Cerebellar cortex (tissue), 1 donor: ENCODE measurements around the gene ZDHHC16.
"Not testable (repeated sequence)": the region's sequence is repeated elsewhere in the genome, so short reads cannot be mapped to it uniquely, and the experiment has no call there.

ENCODE experiments used
- DNase-seq: peaks from one replicate; pipeline ENCODE4 v3.0.0-alpha.2; 2015; ENCODE audit warnings: low spot score

ZDHHC16 gene

DNA sequence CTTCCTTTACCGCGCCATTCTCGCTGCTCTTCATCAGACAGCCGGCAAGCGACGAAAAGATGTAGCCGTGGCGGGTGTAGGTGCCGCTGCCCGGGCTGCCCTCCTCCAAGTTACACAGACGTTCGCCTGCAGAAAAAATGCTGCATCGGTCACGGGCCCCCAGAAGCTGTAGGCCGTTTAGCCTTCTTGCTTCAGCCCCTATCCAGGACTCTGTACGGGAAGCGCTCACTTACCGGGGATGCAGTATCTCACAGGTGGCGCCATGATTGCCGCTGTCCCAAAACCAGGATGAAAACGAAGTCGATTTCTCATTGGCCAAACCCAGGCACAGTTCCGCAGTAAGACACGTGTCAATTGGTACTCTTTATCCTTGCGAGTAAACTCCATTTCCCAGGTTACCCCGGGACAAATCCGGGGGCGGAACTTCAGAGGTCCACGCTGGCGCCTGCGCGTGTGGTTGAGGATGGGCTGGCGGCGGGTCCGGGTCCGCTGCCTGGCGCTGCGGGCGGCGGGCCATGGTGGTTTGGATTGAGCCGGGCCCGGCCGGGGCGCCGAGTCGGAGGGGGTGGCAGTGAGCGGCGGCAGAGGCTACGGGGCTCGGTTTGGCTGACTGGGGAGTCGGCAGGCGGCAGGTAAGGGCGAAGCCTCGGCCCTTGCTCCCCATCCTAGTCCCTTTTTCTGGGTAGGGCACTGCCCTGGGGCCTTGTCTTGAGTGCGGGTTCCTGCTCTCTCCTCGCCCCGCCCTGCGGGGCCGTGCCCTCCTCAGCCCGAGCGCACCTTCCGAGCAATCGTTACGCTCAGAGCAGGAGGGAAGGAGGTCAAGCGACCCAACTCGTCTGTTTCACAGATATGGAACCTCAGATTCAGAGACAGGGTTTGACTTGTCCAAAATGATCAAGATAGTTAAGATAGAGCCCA, at the start of gene ZDHHC16, which contains the start of gene EXOSC1:
Gene ZDHHC16 (plus strand): TSS at position 454 of the 918 bp plus-strand sequence. CDS start 5,501 bp downstream, outside the sequence.
Gene EXOSC1 (minus strand): TSS at position 285 of the 918 bp plus-strand sequence. CDS start 21 bp downstream, at position 264.
- DNase-seq: peak; percentile 98

- DNase-seq: no peak
Measured at GRCh38 chr10:97399843-97400545, 46.0 kb upstream of the ZDHHC16 start.

DNA sequence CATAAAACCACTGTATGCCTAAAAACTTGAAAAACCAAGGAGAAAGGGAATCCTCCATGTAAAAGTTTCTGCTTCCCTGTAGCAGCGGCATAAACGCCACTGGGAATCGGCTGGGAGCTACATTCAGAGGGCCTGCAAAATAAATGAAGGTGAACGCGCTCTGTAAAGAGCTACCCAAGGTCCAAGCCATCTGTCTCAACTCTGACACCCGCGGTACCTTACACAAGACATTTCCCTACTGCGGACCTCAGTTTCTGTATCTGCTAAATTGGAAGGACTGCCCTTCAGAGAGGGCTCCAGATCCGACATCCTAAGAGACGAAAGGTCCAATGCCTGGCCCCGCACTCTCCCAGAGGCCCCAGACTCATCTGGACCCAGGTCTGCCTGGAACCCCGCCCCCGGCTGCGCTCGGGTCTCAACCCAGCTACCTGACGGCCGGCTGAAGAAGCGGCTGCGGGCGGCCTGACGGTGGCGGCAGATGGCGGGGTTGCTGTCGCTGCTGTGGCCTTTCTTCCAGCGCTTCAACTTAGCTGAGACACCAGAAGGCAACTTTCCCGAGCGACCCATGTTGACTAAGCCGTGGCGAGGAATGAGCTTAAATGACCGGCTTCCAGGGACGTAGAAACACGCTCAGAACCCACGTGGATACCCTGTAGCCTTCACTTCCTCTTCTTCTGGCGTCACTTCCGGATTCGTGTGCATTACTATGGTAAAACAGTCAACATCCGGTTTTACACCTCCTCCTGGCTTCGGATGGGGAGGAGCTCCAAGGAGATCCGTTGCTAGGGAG, 45.1 kb upstream of the ZDHHC16 start, which contains the start of gene RRP12:
Gene RRP12 (minus strand): TSS at position 676 of the 790 bp plus-strand sequence. CDS start 109 bp downstream, at position 567.
- DNase-seq: peak; percentile 100

DNA sequence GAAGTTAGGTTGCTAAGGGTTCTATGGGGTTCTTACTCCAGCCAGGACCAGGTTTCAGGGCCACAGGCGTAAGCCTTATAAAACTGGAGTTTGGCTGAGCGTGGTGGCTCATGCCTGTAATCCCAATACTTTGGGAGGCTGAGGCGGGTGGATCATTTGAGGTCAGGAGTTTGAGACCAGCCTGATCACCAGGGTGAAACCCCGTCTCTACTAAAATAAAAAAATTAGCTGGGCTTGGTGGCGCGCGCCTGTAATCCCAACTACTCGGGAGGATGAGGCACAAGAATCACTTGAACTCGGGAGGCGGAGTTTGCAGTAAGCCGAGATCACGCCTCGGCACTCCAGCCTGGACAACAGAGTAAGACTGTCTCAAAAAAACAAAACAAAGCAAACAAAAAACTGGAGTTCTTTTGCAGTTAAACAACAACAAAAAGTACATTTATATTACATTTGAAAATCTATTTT, 44.5 kb upstream of the ZDHHC16 start:
- DNase-seq: no peak

DNA sequence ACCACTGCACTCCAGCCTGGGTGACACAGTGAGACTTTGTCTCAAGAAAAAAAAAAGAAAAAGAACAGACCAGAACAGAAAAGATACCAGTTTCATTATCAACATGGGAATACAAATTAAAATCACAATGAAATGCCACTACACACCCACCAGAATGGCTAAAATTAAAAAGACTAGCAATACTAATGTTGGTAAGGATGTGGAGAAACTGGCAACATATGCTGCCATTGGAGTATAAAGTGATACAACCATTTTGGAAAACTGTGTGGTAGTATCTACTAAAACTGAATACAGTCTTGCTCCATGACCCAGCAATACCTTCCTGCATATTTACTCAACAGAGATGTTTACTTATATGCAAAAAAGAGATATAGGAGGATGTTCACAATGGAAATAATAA, 41.9 kb upstream of the ZDHHC16 start:
- no peak for DNase-seq

GRCh38 chr10:97406064-97406463, 39.9 kb upstream of the ZDHHC16 start:
- DNase-seq: no peak

GRCh38 chr10:97406483-97406882, 39.5 kb upstream of the ZDHHC16 start:
- DNase-seq: not testable (repeated sequence)

DNA sequence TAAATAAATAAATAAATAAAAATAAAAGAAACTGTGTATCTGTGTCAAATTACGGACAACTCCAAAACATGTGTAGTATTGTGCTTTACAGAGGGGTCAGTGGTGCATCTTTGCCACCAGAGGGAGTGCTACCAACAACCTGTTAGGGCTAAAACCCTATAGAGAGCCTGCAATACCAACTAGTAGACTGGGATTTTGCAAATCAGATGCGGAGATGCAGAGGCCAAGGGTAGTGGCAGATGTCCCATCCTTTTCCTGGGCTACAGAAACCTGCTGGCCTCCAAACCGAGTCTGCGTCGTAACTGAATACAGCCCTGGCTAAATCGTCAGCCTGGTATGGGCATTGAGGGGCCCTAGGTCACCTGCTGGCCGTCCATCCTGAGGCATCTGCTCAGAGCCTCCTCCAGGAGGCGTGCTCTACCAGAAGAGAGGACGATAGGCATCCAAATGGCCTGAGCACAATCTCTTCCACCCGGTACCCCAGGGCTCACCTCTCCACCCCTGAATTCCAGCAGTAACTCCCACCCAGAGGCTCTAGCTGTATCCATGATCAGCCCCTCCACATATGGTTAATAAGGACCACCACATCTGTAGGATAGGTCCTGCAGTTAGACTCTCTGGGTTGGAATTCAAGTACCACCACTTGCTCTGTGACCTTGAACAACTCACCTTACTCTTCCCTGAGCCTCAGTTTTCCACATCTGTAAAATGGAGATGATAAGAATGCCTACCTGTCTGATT, 38.6 kb upstream of the ZDHHC16 start:
- peak; percentile 88 for DNase-seq

GRCh38 chr10:97407952-97408248, 38.1 kb upstream of the ZDHHC16 start:
- no peak for DNase-seq

DNA sequence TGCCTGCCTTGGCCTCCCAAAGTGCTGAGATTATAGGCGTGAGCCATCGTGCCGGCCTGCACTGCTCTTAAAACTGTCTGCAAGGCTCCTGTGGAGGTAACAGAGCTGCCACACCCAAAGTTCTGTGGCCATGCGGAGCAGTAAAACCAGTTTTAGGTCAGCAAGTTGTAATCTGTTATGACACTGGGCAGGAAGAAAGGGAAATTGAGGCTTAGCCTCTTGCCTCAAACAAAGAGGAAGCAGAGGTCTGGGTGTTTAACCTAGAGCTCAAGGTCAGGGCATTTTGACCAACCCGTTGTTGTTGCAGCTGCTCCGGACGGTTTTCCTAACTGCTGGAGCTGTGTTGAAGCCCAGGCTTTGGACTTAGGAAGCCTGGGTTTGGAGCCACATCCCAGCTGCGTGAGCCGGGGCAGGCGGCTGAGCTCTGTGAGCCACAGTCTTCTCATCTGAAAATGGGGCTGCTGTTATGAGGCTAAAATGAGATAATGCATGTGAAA, 37.4 kb upstream of the ZDHHC16 start:
- no peak for DNase-seq

DNA sequence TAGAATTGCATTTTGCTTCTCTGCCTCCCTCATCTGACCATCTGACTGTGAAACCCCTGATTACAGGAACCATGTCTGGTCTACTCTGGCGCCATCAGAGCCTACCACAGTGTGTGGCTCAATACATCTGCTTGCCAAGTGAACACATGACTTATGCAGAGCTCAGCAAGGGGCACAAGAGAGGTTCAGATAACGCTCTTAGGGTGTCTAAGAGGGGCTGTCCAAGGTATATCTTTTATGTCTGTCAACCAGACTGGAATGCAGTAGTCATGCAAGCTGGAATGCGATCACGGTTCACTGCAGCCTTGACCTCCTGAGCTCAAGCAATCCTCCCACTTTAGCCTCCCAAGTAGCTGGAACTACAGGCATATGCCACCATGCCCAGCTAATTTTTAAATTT, 34.6 kb upstream of the ZDHHC16 start:
- no peak for DNase-seq

DNA sequence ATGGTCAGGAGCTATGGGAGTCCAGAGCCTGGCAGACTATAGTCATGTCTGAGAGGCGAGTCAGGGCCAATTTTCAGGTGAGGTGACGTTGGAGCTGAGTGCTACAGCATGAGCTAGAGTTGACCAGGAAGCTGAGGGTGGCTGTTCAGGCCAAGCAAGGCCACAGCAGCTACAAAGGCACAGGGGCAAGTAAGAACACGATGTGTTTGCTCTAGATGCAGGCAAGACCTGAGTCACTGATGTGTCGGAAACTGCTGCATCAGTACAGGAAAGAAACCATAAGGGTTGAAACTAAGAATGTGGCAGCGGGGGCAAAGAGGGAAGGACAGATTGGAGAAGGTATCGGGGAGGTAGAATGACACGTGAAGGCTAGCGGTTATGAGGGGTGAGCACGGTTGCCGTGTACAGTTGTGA, 33.1 kb upstream of the ZDHHC16 start:
- no peak for DNase-seq

DNA sequence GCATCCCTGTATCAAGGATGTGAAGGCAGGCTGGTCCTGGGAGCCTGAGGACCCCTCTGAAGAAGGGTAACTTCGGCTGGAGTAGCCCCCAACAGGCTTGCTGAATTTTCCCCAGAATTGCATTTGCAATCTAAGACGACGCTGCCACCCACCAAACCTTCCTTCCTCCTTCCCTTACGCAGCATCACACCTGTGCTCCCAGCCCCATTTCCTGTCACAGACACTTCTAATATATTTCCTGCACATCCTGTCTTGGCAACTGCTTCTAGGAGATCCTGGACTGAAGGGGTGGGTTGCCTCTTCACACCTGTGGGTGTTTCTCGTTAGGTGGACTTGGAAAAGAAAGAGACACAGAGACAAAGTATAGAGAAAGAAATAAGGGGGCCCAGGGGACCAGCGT, 29.4 kb upstream of the ZDHHC16 start:
- no peak for DNase-seq

DNA sequence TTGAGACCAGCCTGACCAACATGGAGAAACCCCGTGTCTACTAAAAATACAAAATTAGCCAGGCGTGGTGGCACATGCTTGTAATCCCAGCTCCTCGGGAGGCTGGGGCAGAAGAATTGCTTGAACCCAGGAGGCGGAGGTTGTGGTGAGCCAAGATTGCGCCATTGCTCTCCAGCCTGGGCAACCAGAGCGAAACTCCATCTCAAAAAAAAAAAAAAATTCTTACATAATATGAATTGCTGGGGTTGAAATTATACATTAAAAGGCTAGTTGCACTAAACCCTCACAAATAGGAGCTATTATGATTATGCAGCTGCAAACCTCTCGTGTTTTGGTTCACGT, 22.2 kb upstream of the ZDHHC16 start:
- DNase-seq: not testable (repeated sequence)

DNA sequence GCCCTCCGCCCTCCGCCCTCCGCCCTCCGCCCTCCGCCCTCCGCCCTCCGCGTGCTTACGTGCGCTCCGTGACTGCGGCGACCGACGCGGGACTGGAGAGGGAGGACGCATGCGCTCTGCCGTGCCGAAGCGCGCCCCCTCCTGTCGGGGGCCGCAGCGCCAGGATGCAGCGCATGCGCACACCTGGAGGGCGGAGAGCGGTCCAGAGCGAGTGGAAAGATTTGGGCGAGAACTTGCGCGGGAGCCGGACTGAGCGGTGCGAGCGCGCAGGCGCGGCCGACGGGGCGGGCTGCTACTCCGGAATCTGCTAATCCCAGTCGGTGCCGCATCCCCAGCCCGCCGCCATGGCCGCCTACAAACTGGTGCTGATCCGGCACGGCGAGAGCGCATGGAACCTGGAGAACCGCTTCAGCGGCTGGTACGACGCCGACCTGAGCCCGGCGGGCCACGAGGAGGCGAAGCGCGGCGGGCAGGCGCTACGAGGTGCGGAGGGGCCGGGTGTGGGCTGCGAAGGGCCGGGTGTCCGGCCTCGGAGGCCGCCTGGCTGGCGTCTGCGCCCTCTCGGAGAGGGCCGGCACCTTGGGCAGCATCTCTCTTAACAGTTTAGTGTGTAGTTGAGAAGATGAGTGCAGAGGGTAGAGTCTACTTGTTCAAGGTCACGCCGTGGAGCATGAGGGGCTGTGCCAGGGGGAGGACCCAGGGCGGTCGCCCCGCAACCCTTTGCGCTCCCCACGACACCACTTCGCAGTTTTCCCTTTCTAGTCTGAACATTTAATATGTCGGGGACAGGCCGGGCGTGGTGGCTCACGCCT, 19.8 kb upstream of the ZDHHC16 start, which contains the start of gene PGAM1:
Gene PGAM1 (plus strand): TSS at position 228 of the 812 bp plus-strand sequence. CDS start 117 bp downstream, at position 345.
- DNase-seq: peak; percentile 93

- DNase-seq: no peak
Measured at GRCh38 chr10:97426776-97427570, 19.0 kb upstream of the ZDHHC16 start.

DNA sequence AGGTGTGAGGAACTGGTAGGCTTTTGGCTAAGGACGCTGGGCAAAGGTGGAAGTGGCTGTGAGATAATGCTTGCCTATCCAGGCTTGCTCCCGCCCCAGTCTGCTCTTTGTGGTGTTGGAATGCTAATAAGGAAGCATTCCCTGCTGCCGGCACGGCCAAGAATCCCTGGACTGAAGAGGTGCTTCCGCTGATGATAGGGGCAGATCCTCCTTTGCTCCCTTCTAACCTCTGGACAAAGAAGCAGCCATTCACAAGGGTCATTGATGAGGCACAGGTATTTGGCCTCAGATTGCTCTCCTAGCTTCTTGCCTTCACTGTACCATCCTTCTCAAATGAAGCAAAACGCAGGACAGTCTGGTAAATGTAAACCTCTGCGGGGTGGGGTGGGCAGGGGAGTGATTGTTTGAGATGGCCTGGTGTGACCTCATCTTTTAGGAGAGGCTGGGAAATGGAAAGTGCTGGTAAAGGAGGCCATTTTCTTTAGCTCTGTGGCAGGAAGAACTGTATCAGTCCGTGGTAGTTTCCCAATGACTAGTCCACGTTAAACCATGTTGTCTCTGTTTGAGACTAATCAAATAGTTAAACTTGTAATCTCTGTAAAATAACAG, 18.3 kb upstream of the ZDHHC16 start:
- no peak for DNase-seq

DNA sequence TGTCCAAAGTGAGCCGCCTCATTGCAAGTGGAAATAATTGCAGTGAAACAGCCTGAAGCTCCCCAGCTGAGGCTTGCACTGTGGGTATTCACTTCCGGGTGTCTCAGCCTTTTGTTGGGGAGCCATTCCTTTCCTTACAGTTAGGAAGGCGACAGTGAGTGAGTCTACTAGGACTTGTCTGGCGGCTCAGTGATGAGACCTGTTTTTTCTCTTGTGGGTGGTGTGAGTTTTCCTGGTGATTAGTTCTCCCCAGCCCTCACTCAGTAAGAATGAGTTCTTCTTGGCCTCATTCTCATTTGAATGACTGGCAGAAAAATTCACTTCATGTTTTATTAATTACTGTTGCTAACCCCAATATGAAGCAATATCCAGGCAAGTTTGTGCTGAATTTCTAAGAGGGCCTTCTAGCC, 17.4 kb upstream of the ZDHHC16 start:
- no peak for DNase-seq

DNA sequence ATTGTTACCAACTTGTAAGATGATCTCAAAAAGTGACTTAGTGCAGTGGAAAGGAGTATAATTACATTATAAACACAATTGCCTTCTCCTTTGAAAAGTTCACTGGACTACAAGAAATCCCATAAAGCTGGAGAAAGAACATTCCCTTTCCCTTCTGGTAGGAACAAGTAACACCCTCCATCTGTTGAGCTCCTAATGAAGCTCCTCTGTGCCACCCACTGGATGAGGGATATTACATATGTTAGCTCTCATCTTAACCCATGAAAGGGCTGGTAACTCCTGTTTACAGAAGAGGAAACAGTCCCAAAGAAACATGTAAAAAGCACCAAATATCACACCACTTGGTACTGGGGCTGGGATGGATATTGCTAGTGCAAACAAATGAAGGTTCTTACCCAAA, 11.9 kb upstream of the ZDHHC16 start:
- no peak for DNase-seq
